ENCODE data around the gene TNFAIP2. TPM values are rescaled to one million over a fixed set of nuclear protein-coding genes. Genes with fewer than 3 reads are reported as not detected.
A peak's percentile ranks its signal among the peaks of the same experiment; 100 is the strongest.

Gene TNFAIP2
- polyA plus RNA-seq, 2 donors: 93.7 to 219 TPM

- peaks cover 7 to 11% of the 10 kb centered on the region in 2 donors for H3K4me1 ChIP-seq (ENCODE audit: control insufficient read depth in 2 of 2, insufficient read depth in 2 of 2, low read length in 1 of 2)
- peak overlapping the region; percentile 47 to 57 for H3K27ac ChIP-seq (ENCODE audit: low read depth in 2 of 2, low read length in 1 of 2)
- no peak overlapping the region for H3K4me3 ChIP-seq (ENCODE audit: low read depth in 1 of 2, low read length in 2 of 2)
- no peaks in the 10 kb centered on the region for H3K9me3 ChIP-seq (ENCODE audit: control insufficient read depth in 2 of 2, insufficient read depth in 1 of 2, low read depth in 1 of 2, low read length in 1 of 2)
- WGBS, 2 donors: 46 to 60% methylated on average over 13 of the region's 13 CpGs
- no peaks in the 10 kb centered on the region for H3K27me3 ChIP-seq (ENCODE audit: control insufficient read depth in 1 of 2, insufficient read depth in 2 of 2, low read length in 2 of 2)
- H3K36me3 ChIP-seq (ENCODE audit: control insufficient read depth in 2 of 2, insufficient read depth in 2 of 2, low read length in 1 of 2): no peaks in the 10 kb centered on the region
These were observed 29.3 kb upstream of the TNFAIP2 start for GRCh38 chr14:103093856-103094405.

- Histone ChIP-seq H3K4me1 (ENCODE audit: control insufficient read depth in 2 of 2, insufficient read depth in 2 of 2, low read length in 1 of 2) (peaks cover 7 to 11% of the 10 kb centered on the region in 2 donors), H3K27ac (ENCODE audit: low read depth in 2 of 2, low read length in 1 of 2) (peak within 1 kb of the TSS; percentile 47 to 57), H3K27me3 (ENCODE audit: control insufficient read depth in 1 of 2, insufficient read depth in 2 of 2, low read length in 2 of 2) (no peaks in the 10 kb centered on the region), H3K4me3 (ENCODE audit: low read depth in 1 of 2, low read length in 2 of 2) (no peak within 1 kb of the TSS), H3K36me3 (ENCODE audit: control insufficient read depth in 2 of 2, insufficient read depth in 2 of 2, low read length in 1 of 2) (no peaks in the 10 kb centered on the region), H3K9me3 (ENCODE audit: control insufficient read depth in 2 of 2, insufficient read depth in 1 of 2, low read depth in 1 of 2, low read length in 1 of 2) (no peaks in the 10 kb centered on the region)
- 58 to 66% methylated on average over 23 of the region's 23 CpGs for WGBS, 2 donors
These were observed 28.7 kb upstream of the TNFAIP2 start, which contains the start of gene EXOC3L4 for GRCh38 chr14:103094406-103095209. Gene EXOC3L4, plus strand, starts transcription at chr14:103094725. Its CDS starts 5,495 bp downstream, at chr14:103100220.

- no peak overlapping the region for H3K4me3 ChIP-seq (ENCODE audit: low read depth in 1 of 2, low read length in 2 of 2)
- no peaks in the 10 kb centered on the region for H3K36me3 ChIP-seq (ENCODE audit: control insufficient read depth in 2 of 2, insufficient read depth in 2 of 2, low read length in 1 of 2)
- H3K27ac ChIP-seq (ENCODE audit: low read depth in 2 of 2, low read length in 1 of 2): peak overlapping the region in 1 of 2 donors; percentile 57
- no peaks in the 10 kb centered on the region for H3K27me3 ChIP-seq (ENCODE audit: control insufficient read depth in 1 of 2, insufficient read depth in 2 of 2, low read length in 2 of 2)
- WGBS, 2 donors: 81 to 88% methylated on average over 11 of the region's 11 CpGs
- peaks cover 7 to 11% of the 10 kb centered on the region in 2 donors for H3K4me1 ChIP-seq (ENCODE audit: control insufficient read depth in 2 of 2, insufficient read depth in 2 of 2, low read length in 1 of 2)
- H3K9me3 ChIP-seq (ENCODE audit: control insufficient read depth in 2 of 2, insufficient read depth in 1 of 2, low read depth in 1 of 2, low read length in 1 of 2): no peaks in the 10 kb centered on the region
These were observed 28.0 kb upstream of the TNFAIP2 start for GRCh38 chr14:103095210-103095778.

GRCh38 chr14:103096387-103096786 is 26.9 kb upstream of the TNFAIP2 start:
- 75 to 76% methylated on average over 4 of the region's 4 CpGs for WGBS, 2 donors
- H3K36me3 ChIP-seq (ENCODE audit: control insufficient read depth in 2 of 2, insufficient read depth in 2 of 2, low read length in 1 of 2): no peaks in the 10 kb centered on the region
- no peaks in the 10 kb centered on the region for H3K9me3 ChIP-seq (ENCODE audit: control insufficient read depth in 2 of 2, insufficient read depth in 1 of 2, low read depth in 1 of 2, low read length in 1 of 2)
- no peak overlapping the region for H3K27ac ChIP-seq (ENCODE audit: low read depth in 2 of 2, low read length in 1 of 2)
- H3K27me3 ChIP-seq (ENCODE audit: control insufficient read depth in 1 of 2, insufficient read depth in 2 of 2, low read length in 2 of 2): no peaks in the 10 kb centered on the region
- H3K4me3 ChIP-seq (ENCODE audit: low read depth in 1 of 2, low read length in 2 of 2): no peak overlapping the region
- peaks cover 5 to 8% of the 10 kb centered on the region in 2 donors for H3K4me1 ChIP-seq (ENCODE audit: control insufficient read depth in 2 of 2, insufficient read depth in 2 of 2, low read length in 1 of 2)

- H3K9me3 ChIP-seq (ENCODE audit: control insufficient read depth in 2 of 2, insufficient read depth in 1 of 2, low read depth in 1 of 2, low read length in 1 of 2): peaks cover 0 to 3% of the 10 kb centered on the region in 2 donors
- H3K4me3 ChIP-seq (ENCODE audit: low read depth in 1 of 2, low read length in 2 of 2): no peak overlapping the region
- H3K36me3 ChIP-seq (ENCODE audit: control insufficient read depth in 2 of 2, insufficient read depth in 2 of 2, low read length in 1 of 2): no peaks in the 10 kb centered on the region
- no peak overlapping the region for H3K27ac ChIP-seq (ENCODE audit: low read depth in 2 of 2, low read length in 1 of 2)
- H3K4me1 ChIP-seq (ENCODE audit: control insufficient read depth in 2 of 2, insufficient read depth in 2 of 2, low read length in 1 of 2): peaks cover 4 to 6% of the 10 kb centered on the region in 2 donors
- H3K27me3 ChIP-seq (ENCODE audit: control insufficient read depth in 1 of 2, insufficient read depth in 2 of 2, low read length in 2 of 2): no peaks in the 10 kb centered on the region
- WGBS, 2 donors: 85% methylated on average over 21 to 26 of the region's 26 CpGs
These were observed 25.8 kb upstream of the TNFAIP2 start for GRCh38 chr14:103097244-103097993.

GRCh38 chr14:103097994-103098957 is 25.0 kb upstream of the TNFAIP2 start:
- WGBS, 2 donors: 73% methylated on average over 31 of the region's 31 CpGs
- Histone ChIP-seq H3K27me3 (ENCODE audit: control insufficient read depth in 1 of 2, insufficient read depth in 2 of 2, low read length in 2 of 2) (no peaks in the 10 kb centered on the region), H3K4me3 (ENCODE audit: low read depth in 1 of 2, low read length in 2 of 2) (no peak overlapping the region), H3K9me3 (ENCODE audit: control insufficient read depth in 2 of 2, insufficient read depth in 1 of 2, low read depth in 1 of 2, low read length in 1 of 2) (peaks cover 0 to 3% of the 10 kb centered on the region in 2 donors), H3K36me3 (ENCODE audit: control insufficient read depth in 2 of 2, insufficient read depth in 2 of 2, low read length in 1 of 2) (no peaks in the 10 kb centered on the region), H3K4me1 (ENCODE audit: control insufficient read depth in 2 of 2, insufficient read depth in 2 of 2, low read length in 1 of 2) (peaks cover 4 to 6% of the 10 kb centered on the region in 2 donors), H3K27ac (ENCODE audit: low read depth in 2 of 2, low read length in 1 of 2) (no peak overlapping the region)

GRCh38 chr14:103099081-103099732 is 24.1 kb upstream of the TNFAIP2 start:
- Histone ChIP-seq H3K27me3 (ENCODE audit: control insufficient read depth in 1 of 2, insufficient read depth in 2 of 2, low read length in 2 of 2) (peaks cover 0 to 3% of the 10 kb centered on the region in 2 donors), H3K27ac (ENCODE audit: low read depth in 2 of 2, low read length in 1 of 2) (no peak overlapping the region)

GRCh38 chr14:103099733-103100280 is 23.5 kb upstream of the TNFAIP2 start:
- H3K4me3 ChIP-seq (ENCODE audit: low read depth in 1 of 2, low read length in 2 of 2): no peak overlapping the region
- no peaks in the 10 kb centered on the region for H3K36me3 ChIP-seq (ENCODE audit: control insufficient read depth in 2 of 2, insufficient read depth in 2 of 2, low read length in 1 of 2)
- no peak overlapping the region for H3K27ac ChIP-seq (ENCODE audit: low read depth in 2 of 2, low read length in 1 of 2)
- WGBS, 2 donors: 77 to 78% methylated on average over 8 of the region's 8 CpGs
- H3K9me3 ChIP-seq (ENCODE audit: control insufficient read depth in 2 of 2, insufficient read depth in 1 of 2, low read depth in 1 of 2, low read length in 1 of 2): peaks cover 0 to 3% of the 10 kb centered on the region in 2 donors
- H3K27me3 ChIP-seq (ENCODE audit: control insufficient read depth in 1 of 2, insufficient read depth in 2 of 2, low read length in 2 of 2): peaks cover 0 to 9% of the 10 kb centered on the region in 2 donors
- H3K4me1 ChIP-seq (ENCODE audit: control insufficient read depth in 2 of 2, insufficient read depth in 2 of 2, low read length in 1 of 2): peaks cover 0 to 8% of the 10 kb centered on the region in 2 donors

More at GRCh38 chr14:103099081-103099732, 24.1 kb upstream of the TNFAIP2 start:
- peaks cover 0 to 8% of the 10 kb centered on the region in 2 donors for H3K4me1 ChIP-seq (ENCODE audit: control insufficient read depth in 2 of 2, insufficient read depth in 2 of 2, low read length in 1 of 2)
- H3K36me3 ChIP-seq (ENCODE audit: control insufficient read depth in 2 of 2, insufficient read depth in 2 of 2, low read length in 1 of 2): no peaks in the 10 kb centered on the region
- peaks cover 0 to 3% of the 10 kb centered on the region in 2 donors for H3K9me3 ChIP-seq (ENCODE audit: control insufficient read depth in 2 of 2, insufficient read depth in 1 of 2, low read depth in 1 of 2, low read length in 1 of 2)
- WGBS, 2 donors: 60% methylated on average over 11 to 12 of the region's 12 CpGs
- no peak overlapping the region for H3K4me3 ChIP-seq (ENCODE audit: low read depth in 1 of 2, low read length in 2 of 2)
